NB4 (cell line): ENCODE results near the gene MLC1.

Source experiments
- DNase-seq: peaks from one replicate; pipeline ENCODE4 v3.0.0; 2010; ENCODE audit warnings: low read depth
- H3K4me3 ChIP-seq: one replicate; pipeline ENCODE4 v1.5.1; 2011; ENCODE audit warnings: mild to moderate bottlenecking, low read depth, low read length, moderate library complexity
- MYC ChIP-seq: IDR thresholded peaks from 2 replicates; pipeline ENCODE4 v1.6.1; 2011; ENCODE audit warnings: low read depth, low read length
- POLR2A ChIP-seq: IDR thresholded peaks from 2 replicates; pipeline ENCODE4 v1.6.1; 2011; ENCODE audit warnings: mild to moderate bottlenecking; ENCODE audit not compliant: insufficient read length; ENCODE audit errors: extremely low read depth
- TF ChIP-seq, protein P1 (sequence below): IDR thresholded peaks from one replicate; pipeline ENCODE4 v1.5.1; 2012; ENCODE audit warnings: low read depth, low read length
- TF ChIP-seq, protein P2 (sequence below): IDR thresholded peaks from 2 replicates; pipeline ENCODE4 v1.6.1; 2011; ENCODE audit warnings: low read depth, low read length

The MLC1 gene

DNA sequence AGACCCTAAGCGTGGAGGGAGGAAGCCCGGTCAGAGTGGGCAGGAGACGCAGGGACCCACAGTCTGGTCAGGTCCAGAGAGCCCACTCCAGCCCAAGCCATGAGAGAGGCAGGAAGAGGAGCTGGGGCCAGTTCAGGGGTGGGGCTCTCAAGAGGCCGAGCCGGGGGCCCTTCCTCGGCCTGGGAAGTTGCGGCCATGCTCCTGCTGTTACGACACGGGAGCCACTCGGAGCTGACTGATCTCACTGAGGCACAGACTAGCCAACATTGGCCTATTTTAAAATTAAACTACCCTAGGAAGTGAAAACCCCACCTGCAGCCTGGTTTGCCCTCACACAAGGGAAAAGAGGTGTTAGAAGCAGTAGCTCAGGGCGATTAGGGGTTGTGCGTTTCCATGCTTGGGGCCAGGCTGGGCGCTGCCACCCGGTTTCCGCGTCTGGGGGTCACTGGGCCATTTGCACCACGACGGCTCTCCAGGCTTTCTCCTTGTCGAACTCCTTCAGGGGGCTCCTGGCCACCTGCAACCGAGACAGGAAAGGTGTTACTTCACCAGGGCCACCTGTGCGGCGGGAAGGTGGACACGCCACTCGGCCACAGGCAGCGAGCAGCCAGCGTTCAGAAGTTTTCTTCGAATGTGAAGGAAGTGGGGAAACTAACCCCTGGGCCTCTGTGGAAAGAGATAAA lies 23.9 kb downstream of the MLC1 start:
- H3K4me3 ChIP-seq: no peak overlapping the region
- DNase-seq: no peak
- TF ChIP-seq, protein P1, sequence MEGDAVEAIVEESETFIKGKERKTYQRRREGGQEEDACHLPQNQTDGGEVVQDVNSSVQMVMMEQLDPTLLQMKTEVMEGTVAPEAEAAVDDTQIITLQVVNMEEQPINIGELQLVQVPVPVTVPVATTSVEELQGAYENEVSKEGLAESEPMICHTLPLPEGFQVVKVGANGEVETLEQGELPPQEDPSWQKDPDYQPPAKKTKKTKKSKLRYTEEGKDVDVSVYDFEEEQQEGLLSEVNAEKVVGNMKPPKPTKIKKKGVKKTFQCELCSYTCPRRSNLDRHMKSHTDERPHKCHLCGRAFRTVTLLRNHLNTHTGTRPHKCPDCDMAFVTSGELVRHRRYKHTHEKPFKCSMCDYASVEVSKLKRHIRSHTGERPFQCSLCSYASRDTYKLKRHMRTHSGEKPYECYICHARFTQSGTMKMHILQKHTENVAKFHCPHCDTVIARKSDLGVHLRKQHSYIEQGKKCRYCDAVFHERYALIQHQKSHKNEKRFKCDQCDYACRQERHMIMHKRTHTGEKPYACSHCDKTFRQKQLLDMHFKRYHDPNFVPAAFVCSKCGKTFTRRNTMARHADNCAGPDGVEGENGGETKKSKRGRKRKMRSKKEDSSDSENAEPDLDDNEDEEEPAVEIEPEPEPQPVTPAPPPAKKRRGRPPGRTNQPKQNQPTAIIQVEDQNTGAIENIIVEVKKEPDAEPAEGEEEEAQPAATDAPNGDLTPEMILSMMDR: no peak
- TF ChIP-seq POLR2A (no peak), MYC (no peak)
- TF ChIP-seq, protein P2, sequence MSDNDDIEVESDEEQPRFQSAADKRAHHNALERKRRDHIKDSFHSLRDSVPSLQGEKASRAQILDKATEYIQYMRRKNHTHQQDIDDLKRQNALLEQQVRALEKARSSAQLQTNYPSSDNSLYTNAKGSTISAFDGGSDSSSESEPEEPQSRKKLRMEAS: no peak

DNA sequence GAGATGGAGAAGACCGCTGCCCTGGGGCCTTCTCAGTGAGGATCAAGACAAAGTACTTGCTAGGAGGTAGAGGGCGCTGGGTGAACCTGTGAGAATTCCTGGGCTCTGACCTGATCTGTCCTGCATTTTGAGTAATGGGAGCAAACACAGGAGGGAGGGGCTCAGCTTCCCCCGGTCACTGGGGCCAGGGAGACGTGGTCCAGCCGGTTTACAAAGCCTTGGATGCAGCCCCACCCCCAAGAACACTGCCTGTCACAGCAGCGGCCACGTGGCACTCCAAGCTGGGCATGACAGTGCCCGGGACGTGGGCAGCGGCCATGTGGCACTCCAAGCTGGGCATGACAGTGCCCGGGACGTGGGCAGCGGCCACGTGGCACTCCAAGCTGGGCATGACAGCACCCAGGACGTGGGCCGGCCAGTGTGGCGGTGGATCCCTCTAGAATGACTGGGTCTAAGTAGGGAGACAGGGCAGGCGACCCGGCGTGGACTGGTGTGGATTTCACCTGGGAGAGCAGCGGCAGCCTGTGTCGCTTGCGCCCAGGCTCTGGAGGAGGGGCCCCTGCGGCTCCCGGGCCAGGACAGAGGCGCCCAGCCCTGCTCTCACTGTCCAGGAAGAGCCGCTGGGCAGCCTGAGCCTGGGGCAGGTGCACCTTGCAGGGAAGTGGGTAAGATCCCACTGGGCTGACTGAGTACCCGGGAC lies 24.6 kb downstream of the MLC1 start:
- no peak for TF ChIP-seq POLR2A
- TF ChIP-seq, protein P1: no peak
- TF ChIP-seq, protein P2: no peak
- TF ChIP-seq MYC: no peak
- no peak overlapping the region for H3K4me3 ChIP-seq
- DNase-seq: no peak

DNA sequence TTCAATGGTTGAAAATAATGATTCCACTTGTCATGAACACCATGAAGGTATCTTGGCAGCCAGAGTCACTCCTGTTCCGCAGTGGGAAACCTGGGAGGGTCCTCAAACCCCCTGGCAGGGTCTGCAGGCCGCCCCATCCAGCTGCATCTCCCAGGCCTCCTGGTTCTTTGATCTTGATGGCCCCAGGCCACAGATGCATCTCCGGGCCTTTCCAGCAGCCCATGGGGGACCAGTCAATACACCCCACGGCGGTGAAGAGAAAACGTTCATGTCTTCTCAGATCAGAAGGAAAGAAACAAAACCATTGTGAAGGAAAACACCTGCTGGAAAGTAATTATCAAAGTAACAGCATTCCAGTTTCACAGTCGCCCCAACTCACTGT lies 25.4 kb downstream of the MLC1 start:
- no peak overlapping the region for H3K4me3 ChIP-seq
- TF ChIP-seq MYC: no peak
- TF ChIP-seq, protein P2: no peak
- TF ChIP-seq, protein P1: no peak
- no peak for DNase-seq

DNA sequence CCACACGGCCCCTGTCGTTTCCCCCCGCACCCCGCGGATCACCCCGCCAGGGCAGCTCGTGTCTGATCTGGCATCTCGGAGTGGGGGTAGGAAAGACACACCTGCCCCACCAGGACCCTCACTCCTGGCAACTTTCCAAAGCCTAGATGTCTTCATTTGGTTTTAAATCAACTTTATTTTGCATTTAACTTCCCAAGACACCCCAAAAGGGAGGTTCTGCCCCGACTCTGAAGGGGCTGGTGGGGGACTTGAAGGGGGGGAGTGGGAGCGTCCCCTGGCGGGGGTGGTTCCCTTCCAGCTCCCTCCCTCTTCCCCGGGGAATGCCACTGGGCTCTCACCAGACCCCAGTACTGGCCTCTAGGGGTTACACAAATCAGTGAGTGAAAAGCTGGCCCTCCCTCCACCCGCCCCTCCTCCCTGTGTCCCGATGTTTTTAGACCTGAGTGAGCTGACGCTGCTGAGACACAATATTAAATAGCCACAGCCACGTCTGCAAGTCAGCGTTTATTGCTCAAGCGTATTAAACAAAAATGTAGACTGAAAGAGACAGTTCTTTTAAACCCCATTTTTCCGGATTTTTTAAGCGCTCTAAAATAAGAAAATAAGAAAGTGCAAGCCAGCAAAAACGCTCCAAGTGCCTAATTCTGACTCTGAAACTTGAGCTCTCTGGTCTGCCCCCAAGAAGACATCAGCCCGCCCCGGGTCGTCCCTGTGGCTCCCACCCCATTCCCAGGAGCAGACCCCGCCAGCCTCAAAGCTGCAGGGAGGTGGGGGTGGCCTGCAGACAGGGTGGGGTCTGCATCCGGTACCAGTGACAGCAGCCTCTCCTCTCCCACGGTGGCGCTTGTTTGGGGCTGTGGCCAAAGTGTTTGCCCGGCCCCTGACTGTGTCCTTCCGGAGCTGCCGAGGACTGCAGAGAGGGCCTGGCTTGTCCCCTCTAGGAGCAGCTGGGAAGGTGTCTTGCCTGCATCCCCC lies 26.0 kb downstream of the MLC1 start:
- DNase-seq: peak; percentile 39
- no peak for TF ChIP-seq POLR2A
- TF ChIP-seq, protein P2: no peak
- TF ChIP-seq, protein P1: no peak
- TF ChIP-seq MYC: no peak
- H3K4me3 ChIP-seq: no peak overlapping the region

DNA sequence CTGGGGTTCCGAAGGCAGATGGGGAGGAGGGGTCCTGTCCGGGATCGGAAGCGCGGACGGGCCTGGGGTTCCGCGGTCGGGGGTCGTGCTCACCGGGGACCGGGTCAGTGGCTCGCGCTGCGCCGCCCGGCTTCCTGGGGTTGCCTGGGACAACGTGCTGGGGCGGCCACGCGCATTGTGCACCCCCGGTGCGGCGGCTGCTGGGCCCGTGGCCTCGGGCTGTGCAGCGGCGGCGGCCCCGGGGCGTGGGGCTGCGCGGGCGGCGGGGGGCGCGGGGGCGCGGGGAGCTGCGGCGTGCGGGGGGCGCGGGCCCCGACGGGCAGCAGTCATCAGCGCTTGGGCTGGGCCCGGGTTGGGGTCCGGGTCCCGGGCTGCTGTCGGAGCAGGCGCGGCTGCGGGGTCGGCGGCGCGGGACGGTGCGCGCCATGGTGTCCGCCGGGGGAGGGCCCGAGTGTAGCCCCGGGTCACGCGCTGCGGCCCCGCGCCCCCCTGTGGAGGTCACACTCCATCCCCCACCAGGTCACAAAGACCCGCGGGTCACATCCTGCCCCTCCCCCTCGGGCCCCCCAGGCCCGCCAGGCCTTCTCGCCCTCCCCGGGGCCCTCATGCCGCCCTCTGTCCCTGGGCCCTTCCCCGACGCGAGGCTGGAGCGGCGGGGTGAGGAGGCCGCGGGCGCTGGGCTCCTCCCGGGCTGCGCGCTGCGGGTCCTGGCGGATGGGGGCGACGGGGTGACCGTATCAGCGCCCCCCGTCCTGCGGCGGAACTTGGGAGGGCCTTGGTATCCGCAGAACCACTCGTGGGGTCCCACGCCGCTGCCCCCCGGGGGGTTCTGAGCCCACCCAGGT lies 26.9 kb downstream of the MLC1 start, which contains the start of gene TTLL8:
TTLL8 (minus strand) TSS at position 238 of the 845 bp plus-strand sequence.
- H3K4me3 ChIP-seq: no peak within 1 kb of the TSS
- no peak for DNase-seq
- TF ChIP-seq, protein P1: no peak
- TF ChIP-seq MYC (no peak), POLR2A (no peak)
- TF ChIP-seq, protein P2: no peak
